Neural cell (in vitro differentiated cells): Measurements from ENCODE around the gene IL2. TPM values are rescaled to one million over a fixed set of nuclear protein-coding genes. Genes with fewer than 3 reads are reported as not detected.

Experiments
- H2AFZ ChIP-seq: fragments of 200-600, 300-800 bp; sonication (generic), shearing (Covaris generic); 2 replicates; pipeline ENCODE4 v1.6.0; 2014; ENCODE audit warnings: low read depth, mild to moderate bottlenecking, antibody characterized with exemption, low read length, moderate library complexity
- H3F3A ChIP-seq: fragments of 200-600 bp; shearing (Covaris generic); 2 replicates; pipeline ENCODE4 v1.6.1; 2016; ENCODE audit warnings: mild to moderate bottlenecking, moderate library complexity, mixed read lengths, antibody characterized with exemption, low read length; ENCODE audit not compliant: insufficient read depth, poor library complexity, severe bottlenecking
- H3K27ac ChIP-seq: fragments of 200-600, 300-800 bp; sonication (generic), shearing (Covaris generic); 2 replicates; pipeline ENCODE4 v1.5.1; 2014; ENCODE audit warnings: mild to moderate bottlenecking, low read length, moderate library complexity
- H3K27me3 ChIP-seq: fragments of 300-800, 200-600 bp; sonication (generic), shearing (Covaris generic); 2 replicates; pipeline ENCODE4 v1.6.0; 2014; ENCODE audit warnings: mild to moderate bottlenecking, low read depth, low read length, moderate library complexity; ENCODE audit not compliant: insufficient read depth
- H3K36me3 ChIP-seq: fragments of 300-800, 200-600 bp; sonication (generic), shearing (Covaris generic); 2 replicates; pipeline ENCODE4 v1.5.1; 2014; ENCODE audit warnings: mild to moderate bottlenecking, antibody characterized with exemption, low read length, moderate library complexity; ENCODE audit not compliant: insufficient read depth
- H3K4me2 ChIP-seq: fragments of 300-800, 200-600 bp; sonication (generic), shearing (Covaris generic); 2 replicates; pipeline ENCODE4 v1.6.0; 2014; ENCODE audit warnings: mild to moderate bottlenecking, low read length
- H3K4me3 ChIP-seq: fragments of 300-800, 200-600 bp; sonication (generic), shearing (Covaris generic); 2 replicates; pipeline ENCODE4 v1.5.1; 2014; ENCODE audit warnings: mild to moderate bottlenecking, low read length, moderate library complexity
- H3K79me2 ChIP-seq: fragments of 200-600 bp; shearing (Covaris generic); replicated peaks from 2 replicates; pipeline ENCODE4 v1.6.0; 2014; ENCODE audit warnings: mild to moderate bottlenecking, low read length, moderate library complexity; ENCODE audit not compliant: insufficient read depth
- H3K9ac ChIP-seq: fragments of 300-800, 200-600 bp; sonication (generic), shearing (Covaris generic); 2 replicates; pipeline ENCODE4 v1.6.1; 2016; ENCODE audit warnings: mild to moderate bottlenecking, low read length, mixed read lengths
- H3K9me2 ChIP-seq: fragments of 200-600 bp; shearing (Covaris generic); 2 replicates; pipeline ENCODE4 v1.6.1; 2016; ENCODE audit warnings: mild to moderate bottlenecking, low read length, mixed read lengths; ENCODE audit not compliant: insufficient read depth
- H3K9me3 ChIP-seq: fragments of 200-600, 300-800 bp; sonication (generic), shearing (Covaris generic); 2 replicates; pipeline ENCODE4 v1.6.1; 2016; ENCODE audit warnings: mild to moderate bottlenecking, mixed run types, low read length, moderate library complexity, mixed read lengths
- H4K20me1 ChIP-seq: fragments of 200-600 bp; shearing (Covaris generic); 2 replicates; pipeline ENCODE4 v1.6.1; 2016; ENCODE audit warnings: mild to moderate bottlenecking, mixed run types; ENCODE audit not compliant: insufficient read depth
- EP300 ChIP-seq: fragments of 450-650 bp; conservative IDR thresholded peaks from 2 replicates; pipeline ENCODE4 v1.6.1; 2014; ENCODE audit warnings: antibody characterized with exemption, mild to moderate bottlenecking, moderate library complexity; ENCODE audit not compliant: poor library complexity, severe bottlenecking
- EZH2 ChIP-seq: fragments of 200-600, 300-800 bp; shearing (Covaris generic), sonication (generic); IDR thresholded peaks from 2 replicates; pipeline ENCODE4 v1.6.1; 2014; ENCODE audit warnings: antibody characterized with exemption, low read length, borderline replicate concordance, mild to moderate bottlenecking; ENCODE audit not compliant: insufficient read depth, poor library complexity, severe bottlenecking
- MXI1 ChIP-seq: fragments of 450-650 bp; conservative IDR thresholded peaks from 2 replicates; pipeline ENCODE4 v1.6.1; 2014; ENCODE audit warnings: antibody characterized with exemption, mild to moderate bottlenecking; ENCODE audit not compliant: poor library complexity, severe bottlenecking
- POLR2AphosphoS5 ChIP-seq: IDR thresholded peaks from 2 replicates; pipeline ENCODE4 v1.6.1; 2012
- RAD21 ChIP-seq: fragments of 450-650 bp; conservative IDR thresholded peaks from 2 replicates; pipeline ENCODE4 v1.6.1; 2014; ENCODE audit warnings: antibody characterized with exemption, mild to moderate bottlenecking, moderate library complexity
- REST ChIP-seq: IDR thresholded peaks from 2 replicates; pipeline ENCODE4 v1.6.1; 2012; ENCODE audit warnings: borderline replicate concordance
- SMC3 ChIP-seq: fragments of 450-650 bp; conservative IDR thresholded peaks from 2 replicates; pipeline ENCODE4 v1.6.1; 2014; ENCODE audit warnings: antibody characterized with exemption, mild to moderate bottlenecking, moderate library complexity; ENCODE audit not compliant: poor library complexity
- TAF1 ChIP-seq: IDR thresholded peaks from 2 replicates; pipeline ENCODE4 v1.6.1; 2012; ENCODE audit warnings: low read depth
- polyA plus RNA-seq: library from polyadenylated mRNA; depleted of rRNA; stranded (reverse); fragments of >200 nt; gene quantifications from 2 replicates; pipeline ENCODE4 v1.2.3, GENCODE V29; 2014
- TF ChIP-seq, protein P1 (sequence below): fragments of 450-650 bp; IDR thresholded peaks from 2 replicates; pipeline ENCODE4 v1.5.1; 2014; ENCODE audit warnings: antibody characterized with exemption, mild to moderate bottlenecking, moderate library complexity; ENCODE audit not compliant: poor library complexity, severe bottlenecking

The IL2 gene
- polyA plus RNA-seq, 1 donor from 2014 or later, result not detected

DNA sequence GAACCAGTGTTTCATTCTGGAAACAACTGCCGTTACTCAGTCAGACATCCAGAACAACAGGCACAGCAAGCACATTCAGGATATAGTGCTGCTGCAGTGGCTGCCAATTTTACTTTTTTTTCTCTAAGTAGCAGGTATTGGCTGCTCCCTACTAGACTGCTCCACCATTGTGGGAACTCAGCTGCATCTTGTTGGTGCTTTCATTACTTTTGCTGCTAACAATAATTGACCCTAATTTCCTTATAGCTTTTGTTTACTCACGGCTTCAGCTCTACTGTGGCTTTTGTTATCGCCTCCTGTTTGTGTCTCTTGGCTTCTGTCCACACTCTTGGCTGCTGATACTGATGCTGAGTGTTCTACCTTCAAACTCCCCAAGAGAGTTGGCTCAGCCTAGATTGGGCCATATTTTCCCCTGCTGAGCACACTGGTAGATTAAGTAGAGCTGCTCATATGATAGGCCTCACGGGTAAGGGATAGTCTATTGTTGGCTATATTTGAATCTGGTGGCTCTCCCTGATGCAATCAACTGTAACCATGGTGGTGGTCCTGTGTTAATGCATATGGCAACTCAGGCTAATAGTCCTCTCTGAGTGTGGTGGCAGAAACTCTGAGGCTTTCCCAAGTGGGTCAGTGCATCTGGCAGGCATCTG lies 44.5 kb upstream of the IL2 start:
- Histone ChIP-seq H2AFZ (no peak overlapping the region), H3K9ac (no peak overlapping the region), H3K4me2 (no peak overlapping the region), H4K20me1 (no peaks in the 10 kb centered on the region), H3K36me3 (no peaks in the 10 kb centered on the region), H3K9me3 (no peaks in the 10 kb centered on the region), H3K27ac (no peak overlapping the region), H3K79me2 (no peaks in the 10 kb centered on the region), H3K9me2 (no peaks in the 10 kb centered on the region), H3K27me3 (no peaks in the 10 kb centered on the region), H3F3A (no peaks in the 10 kb centered on the region), H3K4me3 (no peak overlapping the region)
- TF ChIP-seq, protein P1, sequence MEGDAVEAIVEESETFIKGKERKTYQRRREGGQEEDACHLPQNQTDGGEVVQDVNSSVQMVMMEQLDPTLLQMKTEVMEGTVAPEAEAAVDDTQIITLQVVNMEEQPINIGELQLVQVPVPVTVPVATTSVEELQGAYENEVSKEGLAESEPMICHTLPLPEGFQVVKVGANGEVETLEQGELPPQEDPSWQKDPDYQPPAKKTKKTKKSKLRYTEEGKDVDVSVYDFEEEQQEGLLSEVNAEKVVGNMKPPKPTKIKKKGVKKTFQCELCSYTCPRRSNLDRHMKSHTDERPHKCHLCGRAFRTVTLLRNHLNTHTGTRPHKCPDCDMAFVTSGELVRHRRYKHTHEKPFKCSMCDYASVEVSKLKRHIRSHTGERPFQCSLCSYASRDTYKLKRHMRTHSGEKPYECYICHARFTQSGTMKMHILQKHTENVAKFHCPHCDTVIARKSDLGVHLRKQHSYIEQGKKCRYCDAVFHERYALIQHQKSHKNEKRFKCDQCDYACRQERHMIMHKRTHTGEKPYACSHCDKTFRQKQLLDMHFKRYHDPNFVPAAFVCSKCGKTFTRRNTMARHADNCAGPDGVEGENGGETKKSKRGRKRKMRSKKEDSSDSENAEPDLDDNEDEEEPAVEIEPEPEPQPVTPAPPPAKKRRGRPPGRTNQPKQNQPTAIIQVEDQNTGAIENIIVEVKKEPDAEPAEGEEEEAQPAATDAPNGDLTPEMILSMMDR, result no peak
- no peak for TF ChIP-seq POLR2AphosphoS5
- TF ChIP-seq EP300, result no peak
- no peak for TF ChIP-seq RAD21
- TF ChIP-seq MXI1, result no peak
- TF ChIP-seq REST, result no peak

DNA sequence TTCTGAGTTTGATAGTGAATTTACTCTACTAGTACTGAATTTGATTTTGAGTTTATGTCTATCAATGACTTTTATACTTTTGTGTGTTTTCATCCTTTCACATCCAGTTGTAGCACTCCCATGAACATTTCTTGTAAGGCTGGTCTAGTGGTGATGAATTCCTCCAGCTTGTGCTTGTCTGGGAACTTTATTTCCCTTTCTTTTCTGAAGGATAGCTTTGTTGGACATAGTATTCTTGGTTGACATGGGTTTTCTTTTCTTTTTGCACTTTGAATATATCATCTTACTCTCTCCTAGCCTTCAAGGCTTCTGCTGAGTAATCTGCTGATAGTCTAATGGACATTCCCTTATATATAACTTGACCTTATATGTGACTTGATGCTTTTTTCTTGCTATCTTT lies 32.5 kb upstream of the IL2 start:
- Histone ChIP-seq H3K9me2 (no peaks in the 10 kb centered on the region), H3K9me3 (peaks cover 8% of the 10 kb centered on the region), H3K4me3 (no peak overlapping the region), H3K27me3 (no peaks in the 10 kb centered on the region), H2AFZ (no peak overlapping the region), H4K20me1 (no peaks in the 10 kb centered on the region), H3F3A (no peaks in the 10 kb centered on the region), H3K4me2 (no peak overlapping the region), H3K27ac (no peak overlapping the region), H3K9ac (no peak overlapping the region), H3K36me3 (no peaks in the 10 kb centered on the region), H3K79me2 (no peaks in the 10 kb centered on the region)
- TF ChIP-seq EP300, result no peak
- TF ChIP-seq REST, result no peak
- TF ChIP-seq POLR2AphosphoS5, result no peak
- no peak for TF ChIP-seq MXI1
- no peak for TF ChIP-seq TAF1
- no peak for TF ChIP-seq EZH2
- TF ChIP-seq, protein P1, result no peak
- no peak for TF ChIP-seq SMC3
- TF ChIP-seq RAD21, result no peak
